Measurements from ENCODE around the gene L1CAM. TPM values are rescaled to one million over a fixed set of nuclear protein-coding genes. Genes with fewer than 3 reads are reported as not detected.

Gene L1CAM
- total RNA-seq, 1 experiment from 2014 or later, result 12.7 TPM

- BruUV-seq (replicated peaks), result no TSS peak
- intact Hi-C loops (cut with micrococcal nuclease; ENCODE audit: unreplicated experiment), result no loop called here
- H3K27me3 ChIP-seq (replicated peaks; ENCODE audit: control insufficient read depth, insufficient read depth, low read length), result no peaks in the 10 kb centered on the region
- TF ChIP-seq CTCF (IDR thresholded peaks at IDR 0.05; ENCODE audit: insufficient read depth in 1 of 2, low read depth in 1 of 2, low read length in 1 of 2, severe bottlenecking in 1 of 2, unreplicated experiment in 1 of 2), result no peak
- Mint-ChIP-seq H3K9me3 (ENCODE audit: unreplicated experiment) (no peaks in the 10 kb centered on the region), H3K4me1 (ENCODE audit: low read depth, unreplicated experiment) (no peaks in the 10 kb centered on the region), H3K36me3 (ENCODE audit: insufficient read depth, unreplicated experiment) (no peaks in the 10 kb centered on the region), H3K4me3 (ENCODE audit: unreplicated experiment) (no peak overlapping the region), H3K27ac (ENCODE audit: unreplicated experiment) (no peak overlapping the region), H3K27me3 (ENCODE audit: insufficient read depth, unreplicated experiment) (peaks cover 2% of the 10 kb centered on the region)
- no peak overlapping the region for H3K4me3 ChIP-seq (ENCODE audit: low read depth, low read length)
- H3K36me3 ChIP-seq (ENCODE audit: control insufficient read depth, insufficient read depth, low read length), result no peaks in the 10 kb centered on the region
- CTCF ChIA-PET, result no interaction called here
- no peaks in the 10 kb centered on the region for H3K4me1 ChIP-seq
- POLR2A ChIA-PET, result no interaction called here
- no peak for DNase-seq
- H3K9me3 ChIP-seq, result no peaks in the 10 kb centered on the region
Observed at GRCh38 chrX:153867671-153868070, 18.3 kb downstream of the L1CAM start.

- no peak for TF ChIP-seq CTCF (IDR thresholded peaks at IDR 0.05; ENCODE audit: insufficient read depth in 1 of 2, low read depth in 1 of 2, low read length in 1 of 2, severe bottlenecking in 1 of 2, unreplicated experiment in 1 of 2)
- ChIA-PET POLR2A (no interaction called here), CTCF (no interaction called here)
- H3K4me3 Mint-ChIP-seq (ENCODE audit: unreplicated experiment), result no peak overlapping the region
- no peaks in the 10 kb centered on the region for H3K27me3 ChIP-seq (replicated peaks; ENCODE audit: control insufficient read depth, insufficient read depth, low read length)
- no peak for DNase-seq
- no peaks in the 10 kb centered on the region for H3K9me3 Mint-ChIP-seq (ENCODE audit: unreplicated experiment)
- no peaks in the 10 kb centered on the region for H3K27me3 Mint-ChIP-seq (ENCODE audit: insufficient read depth, unreplicated experiment)
- no peak overlapping the region for H3K4me3 ChIP-seq (ENCODE audit: low read depth, low read length)
- intact Hi-C loops (cut with micrococcal nuclease; ENCODE audit: unreplicated experiment), result no loop called here
- H3K36me3 Mint-ChIP-seq (ENCODE audit: insufficient read depth, unreplicated experiment), result no peaks in the 10 kb centered on the region
- H3K4me1 Mint-ChIP-seq (ENCODE audit: low read depth, unreplicated experiment), result no peaks in the 10 kb centered on the region
- H3K4me1 ChIP-seq, result no peaks in the 10 kb centered on the region
- H3K9me3 ChIP-seq, result no peaks in the 10 kb centered on the region
- H3K27ac Mint-ChIP-seq (ENCODE audit: unreplicated experiment), result no peak overlapping the region
- H3K36me3 ChIP-seq (ENCODE audit: control insufficient read depth, insufficient read depth, low read length), result no peaks in the 10 kb centered on the region
- no TSS peak for BruUV-seq (replicated peaks)
Observed at GRCh38 chrX:153867139-153867538, 18.8 kb downstream of the L1CAM start.

GRCh38 chrX:153866302-153867019 lies 19.5 kb downstream of the L1CAM start:
- Histone ChIP-seq H3K4me1 (no peaks in the 10 kb centered on the region), H3K9me3 (no peaks in the 10 kb centered on the region), H3K4me3 (ENCODE audit: low read depth, low read length) (no peak overlapping the region), H3K27me3 (replicated peaks; ENCODE audit: control insufficient read depth, insufficient read depth, low read length) (no peaks in the 10 kb centered on the region), H3K36me3 (ENCODE audit: control insufficient read depth, insufficient read depth, low read length) (no peaks in the 10 kb centered on the region)
- no TSS peak for BruUV-seq (replicated peaks)
- Mint-ChIP-seq H3K4me3 (ENCODE audit: unreplicated experiment) (no peak overlapping the region), H3K27ac (ENCODE audit: unreplicated experiment) (no peak overlapping the region), H3K9me3 (ENCODE audit: unreplicated experiment) (no peaks in the 10 kb centered on the region), H3K27me3 (ENCODE audit: insufficient read depth, unreplicated experiment) (no peaks in the 10 kb centered on the region), H3K4me1 (ENCODE audit: low read depth, unreplicated experiment) (no peaks in the 10 kb centered on the region), H3K36me3 (ENCODE audit: insufficient read depth, unreplicated experiment) (no peaks in the 10 kb centered on the region)
- TF ChIP-seq CTCF (IDR thresholded peaks at IDR 0.05; ENCODE audit: insufficient read depth in 1 of 2, low read depth in 1 of 2, low read length in 1 of 2, severe bottlenecking in 1 of 2, unreplicated experiment in 1 of 2), result no peak
- CTCF ChIA-PET, result no interaction called here
- POLR2A ChIA-PET, result no interaction called here
- DNase-seq, result no peak
- intact Hi-C loops (cut with micrococcal nuclease; ENCODE audit: unreplicated experiment), result no loop called here
